ENCODE results near the gene KBTBD8. TPM values are rescaled to one million over a fixed set of nuclear protein-coding genes. Genes with fewer than 3 reads are reported as not detected.

The KBTBD8 gene
- polyA plus RNA-seq (2013, experiment 1 of 2) = 1.9 TPM
- polyA plus RNA-seq (2013, experiment 2 of 2) = 1.7 TPM

DNA sequence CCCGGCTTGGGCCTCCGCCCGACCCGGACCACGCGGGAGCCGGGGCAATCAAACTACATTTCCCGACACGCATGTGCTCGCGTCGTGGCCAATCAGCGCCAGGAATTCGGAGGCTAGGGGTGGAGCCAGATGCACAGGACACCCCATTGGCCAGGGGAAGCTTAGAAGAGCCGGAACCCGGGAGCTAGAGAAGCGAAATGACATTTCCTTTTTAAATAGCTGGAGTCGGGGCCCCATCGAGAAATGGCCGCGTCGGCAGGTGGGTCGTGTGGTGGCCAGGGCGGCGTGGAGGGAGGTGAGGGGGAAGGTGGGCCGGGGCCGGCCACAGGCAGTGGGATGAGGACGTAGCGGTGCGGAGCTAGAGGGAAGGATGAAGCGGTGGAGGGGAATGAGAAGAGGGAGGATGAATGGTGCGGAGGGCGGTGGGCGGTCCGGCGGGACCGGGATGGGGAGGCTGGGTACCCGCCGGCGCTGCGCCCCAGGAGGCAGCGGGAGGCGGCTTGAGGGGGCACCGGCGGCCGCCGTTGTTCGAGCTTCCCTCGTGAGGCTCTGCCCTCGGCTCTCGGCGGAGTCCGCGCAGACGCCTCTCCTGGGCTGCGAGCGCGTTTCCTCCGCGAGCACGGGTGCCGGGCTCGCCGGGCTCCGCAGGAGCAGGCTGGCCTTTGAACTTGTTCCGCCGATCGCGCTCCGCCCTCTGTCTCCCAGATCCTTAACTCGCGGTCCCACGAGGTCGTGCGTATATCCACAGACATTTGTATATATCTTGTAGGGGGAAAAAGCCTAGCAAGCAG, at the start of gene KBTBD8:
TSS of gene KBTBD8 (plus strand) at position 195 of the 791 bp plus-strand sequence. CDS start at position 244, 49 bp downstream.
- WGBS, 2 experiments (ENCODE audit: insufficient coverage in 2 of 2) = 0% methylated on average over 30 to 51 of the region's 75 CpGs

GRCh38 chr3:66948838-66949237, 49.3 kb upstream of the KBTBD8 start:
- Histone ChIP-seq H3K27ac (ENCODE audit: low read depth, low read length, severe bottlenecking) (no peak overlapping the region), H3K9me3 (ENCODE audit: control insufficient read depth, low read length) (no peaks in the 10 kb centered on the region), H3K4me1 (ENCODE audit: control insufficient read depth, insufficient read depth, low read length, poor library complexity, severe bottlenecking) (no peaks in the 10 kb centered on the region), H3K36me3 (ENCODE audit: control insufficient read depth, insufficient read depth, low read length) (no peaks in the 10 kb centered on the region), H3K4me3 (ENCODE audit: extremely low read depth, insufficient read depth, low read length, poor library complexity, severe bottlenecking) (no peak overlapping the region)
- WGBS, 2 experiments (ENCODE audit: insufficient coverage in 2 of 2) = 100% methylated on average over 1 of the region's 2 CpGs; no CpG with 5 or more reads in 1 of the 2 experiments

More for the DNA sequence above, at the start of gene KBTBD8:
- peaks cover 5% of the 10 kb centered on the region for H3K36me3 ChIP-seq (ENCODE audit: control insufficient read depth, insufficient read depth, low read length)
- no peak within 1 kb of the TSS for H3K27ac ChIP-seq (ENCODE audit: low read depth, low read length, severe bottlenecking)
- H3K9me3 ChIP-seq (ENCODE audit: control insufficient read depth, low read length) = no peaks in the 10 kb centered on the region
- peaks cover 4% of the 10 kb centered on the region for H3K4me1 ChIP-seq (ENCODE audit: control insufficient read depth, insufficient read depth, low read length, poor library complexity, severe bottlenecking)
- H3K4me3 ChIP-seq (ENCODE audit: extremely low read depth, insufficient read depth, low read length, poor library complexity, severe bottlenecking) = peak within 1 kb of the TSS; percentile 73

- Histone ChIP-seq H3K27ac (ENCODE audit: low read depth, low read length, severe bottlenecking) (no peak overlapping the region), H3K4me3 (ENCODE audit: extremely low read depth, insufficient read depth, low read length, poor library complexity, severe bottlenecking) (no peak overlapping the region), H3K4me1 (ENCODE audit: control insufficient read depth, insufficient read depth, low read length, poor library complexity, severe bottlenecking) (no peaks in the 10 kb centered on the region), H3K36me3 (ENCODE audit: control insufficient read depth, insufficient read depth, low read length) (no peaks in the 10 kb centered on the region), H3K9me3 (ENCODE audit: control insufficient read depth, low read length) (no peaks in the 10 kb centered on the region)
- 80 to 90% methylated on average over 2 of the region's 3 CpGs for WGBS, 2 experiments (ENCODE audit: insufficient coverage in 2 of 2)
Observed at GRCh38 chr3:66949898-66950297, 48.2 kb upstream of the KBTBD8 start.

GRCh38 chr3:66952357-66952756, 45.8 kb upstream of the KBTBD8 start:
- no peaks in the 10 kb centered on the region for H3K36me3 ChIP-seq (ENCODE audit: control insufficient read depth, insufficient read depth, low read length)
- H3K4me3 ChIP-seq (ENCODE audit: extremely low read depth, insufficient read depth, low read length, poor library complexity, severe bottlenecking) = no peak overlapping the region
- no peaks in the 10 kb centered on the region for H3K9me3 ChIP-seq (ENCODE audit: control insufficient read depth, low read length)
- H3K4me1 ChIP-seq (ENCODE audit: control insufficient read depth, insufficient read depth, low read length, poor library complexity, severe bottlenecking) = no peaks in the 10 kb centered on the region
- H3K27ac ChIP-seq (ENCODE audit: low read depth, low read length, severe bottlenecking) = no peak overlapping the region
- WGBS, 2 experiments (ENCODE audit: insufficient coverage in 2 of 2) = no CpG with 5 or more reads among the region's 1 CpG

GRCh38 chr3:66953934-66954445, 44.1 kb upstream of the KBTBD8 start:
- Histone ChIP-seq H3K27ac (ENCODE audit: low read depth, low read length, severe bottlenecking) (no peak overlapping the region), H3K9me3 (ENCODE audit: control insufficient read depth, low read length) (no peaks in the 10 kb centered on the region), H3K36me3 (ENCODE audit: control insufficient read depth, insufficient read depth, low read length) (no peaks in the 10 kb centered on the region), H3K4me3 (ENCODE audit: extremely low read depth, insufficient read depth, low read length, poor library complexity, severe bottlenecking) (no peak overlapping the region), H3K4me1 (ENCODE audit: control insufficient read depth, insufficient read depth, low read length, poor library complexity, severe bottlenecking) (no peaks in the 10 kb centered on the region)
- WGBS, 2 experiments (ENCODE audit: insufficient coverage in 2 of 2) = 90% methylated on average over 2 to 3 of the region's 4 CpGs

DNA sequence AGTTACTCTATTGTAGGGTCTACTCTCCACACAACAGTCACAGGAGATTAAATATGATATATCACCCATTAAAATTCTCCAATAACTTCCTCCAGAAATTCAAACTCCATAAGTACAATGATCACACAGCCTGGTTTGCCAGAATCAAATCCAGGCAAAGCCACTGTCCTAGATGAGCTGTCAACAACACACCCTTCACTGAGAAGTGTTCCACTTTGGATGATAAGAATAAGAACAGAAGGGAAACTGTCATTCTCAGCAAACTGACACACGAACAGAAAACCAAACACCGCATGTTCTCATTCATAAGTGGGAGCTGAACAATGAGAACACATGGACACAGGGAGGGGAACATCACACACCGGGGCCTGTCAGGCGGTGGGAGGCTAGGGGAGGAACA, 41.4 kb upstream of the KBTBD8 start:
- Histone ChIP-seq H3K27ac (ENCODE audit: low read depth, low read length, severe bottlenecking) (no peak overlapping the region), H3K36me3 (ENCODE audit: control insufficient read depth, insufficient read depth, low read length) (no peaks in the 10 kb centered on the region), H3K9me3 (ENCODE audit: control insufficient read depth, low read length) (no peaks in the 10 kb centered on the region), H3K4me3 (ENCODE audit: extremely low read depth, insufficient read depth, low read length, poor library complexity, severe bottlenecking) (no peak overlapping the region), H3K4me1 (ENCODE audit: control insufficient read depth, insufficient read depth, low read length, poor library complexity, severe bottlenecking) (no peaks in the 10 kb centered on the region)
- 90 to 100% methylated on average over 2 to 3 of the region's 4 CpGs for WGBS, 2 experiments (ENCODE audit: insufficient coverage in 2 of 2)

GRCh38 chr3:66957367-66957766, 40.7 kb upstream of the KBTBD8 start:
- Histone ChIP-seq H3K36me3 (ENCODE audit: control insufficient read depth, insufficient read depth, low read length) (no peaks in the 10 kb centered on the region), H3K4me1 (ENCODE audit: control insufficient read depth, insufficient read depth, low read length, poor library complexity, severe bottlenecking) (no peaks in the 10 kb centered on the region), H3K27ac (ENCODE audit: low read depth, low read length, severe bottlenecking) (no peak overlapping the region), H3K9me3 (ENCODE audit: control insufficient read depth, low read length) (no peaks in the 10 kb centered on the region), H3K4me3 (ENCODE audit: extremely low read depth, insufficient read depth, low read length, poor library complexity, severe bottlenecking) (no peak overlapping the region)
- 74 to 81% methylated on average over 5 of the region's 5 CpGs for WGBS, 2 experiments (ENCODE audit: insufficient coverage in 2 of 2)

DNA sequence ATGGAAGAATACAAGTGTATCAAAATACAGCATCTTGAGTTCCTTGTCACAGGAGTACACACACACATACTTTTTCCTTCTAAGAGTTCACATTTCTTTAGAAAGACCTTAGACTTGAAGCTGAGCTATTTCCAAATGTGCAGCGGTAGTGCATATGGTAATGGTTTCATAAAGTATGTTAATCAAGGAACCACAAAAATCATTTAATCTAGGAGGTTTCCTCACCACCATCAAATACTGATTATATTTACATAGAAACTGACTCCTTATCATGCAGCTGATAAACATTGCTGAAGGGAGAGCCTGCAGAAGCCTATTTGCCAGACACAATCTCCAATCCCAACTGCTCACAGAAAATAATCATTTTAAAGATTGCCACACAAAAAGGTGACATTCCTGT, 40.0 kb upstream of the KBTBD8 start:
- Histone ChIP-seq H3K4me1 (ENCODE audit: control insufficient read depth, insufficient read depth, low read length, poor library complexity, severe bottlenecking) (no peaks in the 10 kb centered on the region), H3K9me3 (ENCODE audit: control insufficient read depth, low read length) (no peaks in the 10 kb centered on the region), H3K4me3 (ENCODE audit: extremely low read depth, insufficient read depth, low read length, poor library complexity, severe bottlenecking) (no peak overlapping the region), H3K36me3 (ENCODE audit: control insufficient read depth, insufficient read depth, low read length) (no peaks in the 10 kb centered on the region), H3K27ac (ENCODE audit: low read depth, low read length, severe bottlenecking) (no peak overlapping the region)
- WGBS, 2 experiments (ENCODE audit: insufficient coverage in 2 of 2) = no CpG with 5 or more reads among the region's 1 CpG

- Histone ChIP-seq H3K9me3 (ENCODE audit: control insufficient read depth, low read length) (no peaks in the 10 kb centered on the region), H3K36me3 (ENCODE audit: control insufficient read depth, insufficient read depth, low read length) (no peaks in the 10 kb centered on the region), H3K27ac (ENCODE audit: low read depth, low read length, severe bottlenecking) (no peak overlapping the region), H3K4me3 (ENCODE audit: extremely low read depth, insufficient read depth, low read length, poor library complexity, severe bottlenecking) (no peak overlapping the region), H3K4me1 (ENCODE audit: control insufficient read depth, insufficient read depth, low read length, poor library complexity, severe bottlenecking) (no peaks in the 10 kb centered on the region)
- WGBS, 2 experiments (ENCODE audit: insufficient coverage in 2 of 2) = 100% methylated on average over 2 of the region's 3 CpGs; no CpG with 5 or more reads in 1 of the 2 experiments
Observed at GRCh38 chr3:66962664-66963063, 35.4 kb upstream of the KBTBD8 start.

DNA sequence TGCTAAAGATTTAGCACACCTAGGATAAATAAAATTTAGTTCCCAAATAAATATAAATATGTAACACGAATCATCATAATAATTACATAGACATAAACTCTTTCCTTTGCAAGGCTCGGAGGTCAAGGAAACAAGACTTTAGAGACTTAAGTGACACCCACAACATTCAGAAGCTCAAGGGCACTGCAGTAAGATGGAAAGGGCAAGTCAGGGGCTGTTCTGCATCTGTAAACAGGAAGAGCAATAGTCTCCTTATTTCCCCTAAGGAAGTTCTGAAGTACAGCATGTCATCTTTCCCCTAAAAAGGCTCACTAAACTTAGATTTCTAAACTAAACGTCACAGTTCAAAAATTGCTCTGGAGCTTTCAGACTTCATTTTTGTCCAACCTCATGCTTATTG, 26.9 kb upstream of the KBTBD8 start:
- H3K9me3 ChIP-seq (ENCODE audit: control insufficient read depth, low read length) = no peaks in the 10 kb centered on the region
- H3K4me3 ChIP-seq (ENCODE audit: extremely low read depth, insufficient read depth, low read length, poor library complexity, severe bottlenecking) = no peak overlapping the region
- H3K27ac ChIP-seq (ENCODE audit: low read depth, low read length, severe bottlenecking) = no peak overlapping the region
- 60 to 100% methylated on average over 1 of the region's 3 CpGs for WGBS, 2 experiments (ENCODE audit: insufficient coverage in 2 of 2)
- no peaks in the 10 kb centered on the region for H3K4me1 ChIP-seq (ENCODE audit: control insufficient read depth, insufficient read depth, low read length, poor library complexity, severe bottlenecking)
- H3K36me3 ChIP-seq (ENCODE audit: control insufficient read depth, insufficient read depth, low read length) = no peaks in the 10 kb centered on the region

All from mesodermal cell (in vitro differentiated cells).